ENCODE results near the gene PRELP.

The PRELP gene

DNA sequence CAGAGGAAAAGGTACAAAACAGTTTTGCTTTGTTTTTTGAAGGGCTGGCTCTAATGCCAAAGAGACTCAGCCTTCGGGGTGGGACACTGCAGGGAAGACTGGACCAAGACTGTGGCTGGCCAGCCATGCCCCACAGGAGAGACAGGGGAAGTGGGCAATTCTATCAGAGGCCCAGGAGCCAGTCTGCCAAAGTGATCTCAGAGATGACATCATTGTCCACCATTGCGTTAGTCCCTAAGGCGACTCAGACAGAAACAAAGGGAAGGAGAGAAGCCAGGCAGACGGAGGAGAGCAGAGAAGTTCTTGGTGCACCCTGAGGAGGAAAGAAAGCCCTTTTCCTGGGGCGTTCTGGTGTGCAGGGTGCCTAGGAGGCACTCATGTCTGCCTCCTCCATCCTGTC is 44.7 kb downstream of the PRELP start:
- CTCF ChIA-PET: no interaction called here
- DNase-seq (ENCODE audit: extremely low spot score): no peak
- TF ChIP-seq SUZ12 (IDR thresholded peaks at IDR 0.05) (no peak), HDGF (IDR thresholded peaks at IDR 0.05; ENCODE audit: borderline replicate concordance) (no peak), NFRKB (IDR thresholded peaks at IDR 0.05) (no peak), BHLHE40 (IDR thresholded peaks at IDR 0.05; ENCODE audit: borderline replicate concordance) (no peak), ELF4 (IDR thresholded peaks at IDR 0.05) (no peak), SP1 (IDR thresholded peaks at IDR 0.05) (no peak), ZNF384 (IDR thresholded peaks at IDR 0.05) (no peak), FOXK2 (IDR thresholded peaks at IDR 0.05) (no peak)
- TF ChIP-seq, protein P1, sequence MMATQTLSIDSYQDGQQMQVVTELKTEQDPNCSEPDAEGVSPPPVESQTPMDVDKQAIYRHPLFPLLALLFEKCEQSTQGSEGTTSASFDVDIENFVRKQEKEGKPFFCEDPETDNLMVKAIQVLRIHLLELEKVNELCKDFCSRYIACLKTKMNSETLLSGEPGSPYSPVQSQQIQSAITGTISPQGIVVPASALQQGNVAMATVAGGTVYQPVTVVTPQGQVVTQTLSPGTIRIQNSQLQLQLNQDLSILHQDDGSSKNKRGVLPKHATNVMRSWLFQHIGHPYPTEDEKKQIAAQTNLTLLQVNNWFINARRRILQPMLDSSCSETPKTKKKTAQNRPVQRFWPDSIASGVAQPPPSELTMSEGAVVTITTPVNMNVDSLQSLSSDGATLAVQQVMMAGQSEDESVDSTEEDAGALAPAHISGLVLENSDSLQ (IDR thresholded peaks at IDR 0.05): no peak
- POLR2A ChIA-PET: no interaction called here

DNA sequence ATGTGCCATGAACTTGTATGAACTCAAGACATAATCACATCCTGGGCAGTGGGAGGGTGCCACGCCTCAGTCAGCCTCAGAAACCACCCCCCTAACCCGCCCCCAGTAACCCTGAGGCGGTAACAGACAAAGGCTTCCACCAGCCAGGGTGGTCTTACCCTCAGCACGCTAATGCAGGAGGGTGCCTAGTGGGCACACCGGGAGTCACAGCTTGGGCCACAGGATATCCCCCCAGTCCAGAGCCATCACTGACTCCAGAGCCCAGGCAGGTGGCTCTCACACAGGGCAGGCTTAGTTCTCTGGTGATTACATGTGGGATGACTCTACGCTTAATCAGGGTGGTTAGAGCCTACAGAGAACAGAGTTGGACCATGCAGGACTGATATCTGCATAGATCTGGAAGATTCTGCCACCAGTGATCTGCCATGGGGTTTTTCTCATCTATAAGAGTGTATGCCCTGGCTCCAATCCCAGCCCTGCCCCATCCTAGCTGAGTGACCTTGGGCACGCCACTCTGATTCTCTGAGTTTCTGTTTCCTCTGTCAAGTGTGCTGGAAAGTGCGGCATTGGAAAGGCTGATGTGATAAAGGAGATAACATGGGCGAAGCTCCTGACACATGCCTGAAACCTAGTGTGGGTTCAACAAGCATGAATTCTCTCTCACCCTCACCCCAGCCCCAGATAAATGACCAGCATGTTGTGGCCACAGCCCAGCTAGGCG is 45.6 kb downstream of the PRELP start:
- no peak for DNase-seq (ENCODE audit: extremely low spot score)
- CTCF ChIA-PET: no interaction called here
- no peak for TF ChIP-seq HDGF (IDR thresholded peaks at IDR 0.05; ENCODE audit: borderline replicate concordance)
- TF ChIP-seq ARNT (IDR thresholded peaks at IDR 0.05): no peak
- no peak for TF ChIP-seq ELF4 (IDR thresholded peaks at IDR 0.05)
- POLR2A ChIA-PET: interaction anchor here (1.1 kb wide), 1 partner anchor 34 kb away, joined by 3 read pairs; no protein-coding TSS in a partner anchor

DNA sequence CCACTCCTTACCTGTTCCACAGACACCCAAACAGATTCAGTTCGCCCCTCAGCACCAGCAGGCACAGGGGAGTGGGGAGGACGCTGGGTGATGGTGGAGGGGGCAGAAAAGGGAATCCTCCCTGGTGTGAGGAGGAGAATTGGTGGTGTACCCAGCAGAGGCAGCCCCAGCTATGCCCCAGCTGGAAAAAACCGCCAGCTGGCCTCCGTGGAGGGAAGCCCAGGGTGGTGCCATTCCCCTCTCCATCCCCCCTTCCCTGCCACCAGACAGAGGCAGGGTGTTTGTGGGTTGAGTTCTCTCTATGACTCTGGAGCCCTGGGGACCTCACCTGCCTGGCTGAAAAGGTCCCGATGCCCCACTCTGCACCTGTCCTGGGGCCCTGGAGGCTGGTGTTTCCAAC is 46.2 kb downstream of the PRELP start:
- CTCF ChIA-PET: no interaction called here
- TF ChIP-seq FOXM1 (IDR thresholded peaks at IDR 0.05; ENCODE audit: borderline replicate concordance): no peak
- TF ChIP-seq TARDBP (IDR thresholded peaks at IDR 0.05): no peak
- TF ChIP-seq ZNF384 (IDR thresholded peaks at IDR 0.05): no peak
- TF ChIP-seq CTBP1 (IDR thresholded peaks at IDR 0.05; ENCODE audit: borderline replicate concordance): no peak
- no peak for DNase-seq (ENCODE audit: extremely low spot score)
- POLR2A ChIA-PET: interaction anchor here (1.1 kb wide), 1 partner anchor 34 kb away, joined by 3 read pairs; no protein-coding TSS in a partner anchor

DNA sequence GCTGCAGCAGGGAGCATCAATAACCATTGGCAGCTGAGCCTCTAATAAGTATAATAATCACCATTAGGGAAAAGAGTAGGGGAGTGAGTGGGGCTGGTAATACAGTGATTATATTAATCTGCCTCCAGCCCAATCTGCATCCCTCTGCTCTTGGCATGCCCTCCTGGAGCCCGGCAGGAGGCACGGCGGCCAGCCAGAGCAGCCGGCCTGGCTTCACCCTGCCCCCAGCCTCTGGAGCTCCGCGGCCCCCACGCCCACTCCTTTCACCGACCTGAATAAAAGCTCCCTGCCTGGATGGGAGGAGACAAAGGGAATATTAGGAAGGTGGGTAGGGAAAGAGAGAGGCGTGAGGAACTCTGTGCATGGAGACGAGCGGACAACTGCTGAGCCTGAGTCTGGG is 46.6 kb downstream of the PRELP start:
- TF ChIP-seq LEF1 (IDR thresholded peaks at IDR 0.05; ENCODE audit: borderline replicate concordance) (no peak), TARDBP (IDR thresholded peaks at IDR 0.05) (no peak), BHLHE40 (IDR thresholded peaks at IDR 0.05; ENCODE audit: borderline replicate concordance) (no peak), SP1 (IDR thresholded peaks at IDR 0.05) (no peak), SUZ12 (IDR thresholded peaks at IDR 0.05) (no peak), FOXM1 (IDR thresholded peaks at IDR 0.05; ENCODE audit: borderline replicate concordance) (no peak), HDGF (IDR thresholded peaks at IDR 0.05; ENCODE audit: borderline replicate concordance) (no peak), CTBP1 (IDR thresholded peaks at IDR 0.05; ENCODE audit: borderline replicate concordance) (no peak), ZNF384 (IDR thresholded peaks at IDR 0.05) (no peak)
- ChIA-PET CTCF (no interaction called here), POLR2A (interaction anchor here (1.1 kb wide), 1 partner anchor 35 kb away, joined by 3 read pairs; no protein-coding TSS in a partner anchor)
- DNase-seq (ENCODE audit: extremely low spot score): no peak

DNA sequence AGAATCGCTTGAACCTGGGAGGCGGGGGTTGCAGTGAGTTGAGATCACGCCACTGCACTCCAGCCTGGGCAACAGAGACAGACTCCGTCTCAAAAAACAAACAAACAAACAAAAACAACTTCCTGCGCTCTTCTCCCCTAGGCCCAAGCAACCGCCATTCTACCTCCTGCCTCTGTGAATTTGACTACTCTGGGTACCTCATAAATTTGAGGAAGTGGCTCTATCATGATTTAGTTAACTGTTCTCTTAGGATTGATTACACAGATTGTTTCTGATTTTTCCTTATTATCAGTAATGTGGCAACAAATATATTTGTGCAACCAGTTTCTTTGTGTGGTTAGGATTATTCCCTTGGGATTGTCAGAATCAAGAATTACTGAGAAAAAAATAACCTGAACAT is 48.1 kb downstream of the PRELP start:
- ChIA-PET POLR2A (no interaction called here), CTCF (no interaction called here)
- no peak for DNase-seq (ENCODE audit: extremely low spot score)
- TF ChIP-seq ARNT (IDR thresholded peaks at IDR 0.05) (no peak), SP1 (IDR thresholded peaks at IDR 0.05) (no peak), NFRKB (IDR thresholded peaks at IDR 0.05) (no peak), ZNF384 (IDR thresholded peaks at IDR 0.05) (no peak), CTBP1 (IDR thresholded peaks at IDR 0.05; ENCODE audit: borderline replicate concordance) (no peak), SUZ12 (IDR thresholded peaks at IDR 0.05) (no peak), HDGF (IDR thresholded peaks at IDR 0.05; ENCODE audit: borderline replicate concordance) (no peak), FOXA1 (IDR thresholded peaks at IDR 0.05) (no peak), L3MBTL2 (conservative IDR thresholded peaks at IDR 0.05) (no peak), TARDBP (IDR thresholded peaks at IDR 0.05) (no peak), LEF1 (IDR thresholded peaks at IDR 0.05; ENCODE audit: borderline replicate concordance) (no peak), ELF4 (IDR thresholded peaks at IDR 0.05) (no peak), FOXM1 (IDR thresholded peaks at IDR 0.05; ENCODE audit: borderline replicate concordance) (no peak)
- TF ChIP-seq, protein P1 (IDR thresholded peaks at IDR 0.05): no peak

DNA sequence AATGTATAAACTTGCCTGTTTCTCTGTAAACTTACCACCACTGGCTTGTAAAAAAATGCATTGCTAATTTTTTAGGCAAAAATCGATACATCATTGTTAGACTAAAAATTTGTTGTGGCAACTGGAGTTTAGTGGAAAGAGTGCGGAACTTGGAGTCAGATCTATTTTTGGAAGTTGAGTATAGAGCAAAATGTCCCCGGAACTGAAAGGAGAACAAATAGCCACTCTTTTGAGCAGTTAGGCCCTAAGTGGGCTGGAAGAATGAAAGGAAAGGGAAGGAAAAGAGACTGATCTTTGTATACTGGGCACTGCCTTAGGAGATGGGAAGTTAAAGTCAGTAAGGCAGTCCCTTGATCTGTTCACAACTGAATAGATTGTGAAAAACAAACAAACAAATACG is 48.5 kb downstream of the PRELP start:
- POLR2A ChIA-PET: no interaction called here
- CTCF ChIA-PET: no interaction called here
- TF ChIP-seq NFRKB (IDR thresholded peaks at IDR 0.05) (no peak), HDGF (IDR thresholded peaks at IDR 0.05; ENCODE audit: borderline replicate concordance) (no peak), BHLHE40 (IDR thresholded peaks at IDR 0.05; ENCODE audit: borderline replicate concordance) (no peak), FOXA1 (IDR thresholded peaks at IDR 0.05) (no peak), SP1 (IDR thresholded peaks at IDR 0.05) (no peak), ARNT (IDR thresholded peaks at IDR 0.05) (no peak), TARDBP (IDR thresholded peaks at IDR 0.05) (no peak), SUZ12 (IDR thresholded peaks at IDR 0.05) (no peak), ELF4 (IDR thresholded peaks at IDR 0.05) (no peak), L3MBTL2 (conservative IDR thresholded peaks at IDR 0.05) (no peak), ZNF384 (IDR thresholded peaks at IDR 0.05) (no peak), CTBP1 (IDR thresholded peaks at IDR 0.05; ENCODE audit: borderline replicate concordance) (no peak), LEF1 (IDR thresholded peaks at IDR 0.05; ENCODE audit: borderline replicate concordance) (no peak), FOXK2 (IDR thresholded peaks at IDR 0.05) (no peak), FOXM1 (IDR thresholded peaks at IDR 0.05; ENCODE audit: borderline replicate concordance) (no peak)
- TF ChIP-seq, protein P1 (IDR thresholded peaks at IDR 0.05): no peak
- no peak for DNase-seq (ENCODE audit: extremely low spot score)

Data from HEK293T (cell line).